Thyroid gland (tissue), 4 donors: ENCODE results near the gene CCL18. TPM values are rescaled to one million over a fixed set of nuclear protein-coding genes. Genes with fewer than 3 reads are reported as not detected.

Experiments used
- DNase-seq, 2 donors: peaks; one replicate each; pipeline ENCODE4 v3.0.0-alpha.2; 2019
- H3K27ac ChIP-seq, 3 donors: fragments of 200-600 bp; sonication (generic); 1 replicate in 2 of 3; 2 replicates in 1 of 3; pipeline ENCODE4 v1.5.1; 2016 to 2019; ENCODE audit warnings: mild to moderate bottlenecking in 1 of 3, moderate library complexity in 1 of 3
- H3K27me3 ChIP-seq: fragments of 200-600 bp; sonication (generic); one replicate; pipeline ENCODE4 v1.5.1; 2019
- H3K36me3 ChIP-seq, 2 donors: fragments of 200-600 bp; sonication (generic); one replicate each; pipeline ENCODE4 v1.5.1; 2016 to 2019
- H3K4me1 ChIP-seq, 2 donors: fragments of 200-600 bp; sonication (generic); one replicate each; pipeline ENCODE4 v1.5.1; 2017 to 2019
- H3K4me3 ChIP-seq, 3 donors: fragments of 200-600 bp; sonication (generic); replicated peaks in 1 of 3; 1 replicate in 2 of 3; 2 replicates in 1 of 3; pipeline ENCODE4 v1.5.1; 2016; ENCODE audit warnings: mild to moderate bottlenecking in 1 of 3
- H3K9me3 ChIP-seq: fragments of 200-600 bp; sonication (generic); one replicate; pipeline ENCODE4 v1.5.1; 2017
- CTCF ChIP-seq, 6 experiments: fragments of 200-600 bp in 3 of 6; fragments of 450-650 bp in 3 of 6; sonication (generic) in 3 of 6; IDR thresholded peaks; one replicate each; pipeline ENCODE4 v1.5.1; 2016 to 2019; ENCODE audit warnings: antibody characterized with exemption in 6 of 6, mild to moderate bottlenecking in 2 of 6, inconsistent platforms in 1 of 6, moderate library complexity in 1 of 6
- POLR2A ChIP-seq, 2 donors: fragments of 450-650 bp; IDR thresholded peaks; one replicate each; pipeline ENCODE4 v1.6.1; 2017; ENCODE audit warnings: antibody characterized with exemption in 2 of 2, mild to moderate bottlenecking in 2 of 2, moderate library complexity in 1 of 2
- WGBS, 2 donors: methylation state at CpG; one replicate each; pipeline ENCODE4 v1.1.5; 2017; 5-methylcytosine and 5-hydroxymethylcytosine counted together
- intact Hi-C: fragments of 100-400 bp; cut with DNase I; formaldehyde crosslinking; loops from one replicate; pipeline ENCODE4 v1.15.1; 2023
- total RNA-seq, 4 donors: library from RNA; depleted of rRNA; stranded (reverse); fragments of >200 nt; gene quantifications; one replicate each; pipeline ENCODE4 v1.2.3, GENCODE V29; 2016

Gene CCL18
- total RNA-seq, 4 donors from 2014 or later, result 0.89 to 4.7 (median 2.5) TPM; not detected in 1

- no peaks in the 10 kb centered on the region for H3K36me3 ChIP-seq
- no peaks in the 10 kb centered on the region for H3K9me3 ChIP-seq
- no peaks in the 10 kb centered on the region for H3K4me1 ChIP-seq
- H3K4me3 ChIP-seq, result no peak overlapping the region
- 84 to 97% methylated on average over 7 of the region's 7 CpGs for WGBS, 2 donors
- intact Hi-C loops, result no loop called here
- no peak for DNase-seq
- TF ChIP-seq POLR2A (IDR thresholded peaks at IDR 0.05), result no peak
- no peak for TF ChIP-seq CTCF (IDR thresholded peaks at IDR 0.05)
- no peak overlapping the region for H3K27ac ChIP-seq
- H3K27me3 ChIP-seq, result no peaks in the 10 kb centered on the region
Observed at GRCh38 chr17:36059406-36059805, 4.7 kb upstream of the CCL18 start.

GRCh38 chr17:36060816-36061215, 3.3 kb upstream of the CCL18 start:
- Histone ChIP-seq H3K27ac (no peak overlapping the region), H3K36me3 (no peaks in the 10 kb centered on the region), H3K4me3 (no peak overlapping the region), H3K9me3 (no peaks in the 10 kb centered on the region), H3K27me3 (no peaks in the 10 kb centered on the region), H3K4me1 (no peaks in the 10 kb centered on the region)
- intact Hi-C loops, result no loop called here
- TF ChIP-seq CTCF (IDR thresholded peaks at IDR 0.05) (no peak), POLR2A (IDR thresholded peaks at IDR 0.05) (no peak)
- DNase-seq, result no peak
- WGBS, 2 donors, result 72 to 93% methylated on average over 2 of the region's 2 CpGs

DNA sequence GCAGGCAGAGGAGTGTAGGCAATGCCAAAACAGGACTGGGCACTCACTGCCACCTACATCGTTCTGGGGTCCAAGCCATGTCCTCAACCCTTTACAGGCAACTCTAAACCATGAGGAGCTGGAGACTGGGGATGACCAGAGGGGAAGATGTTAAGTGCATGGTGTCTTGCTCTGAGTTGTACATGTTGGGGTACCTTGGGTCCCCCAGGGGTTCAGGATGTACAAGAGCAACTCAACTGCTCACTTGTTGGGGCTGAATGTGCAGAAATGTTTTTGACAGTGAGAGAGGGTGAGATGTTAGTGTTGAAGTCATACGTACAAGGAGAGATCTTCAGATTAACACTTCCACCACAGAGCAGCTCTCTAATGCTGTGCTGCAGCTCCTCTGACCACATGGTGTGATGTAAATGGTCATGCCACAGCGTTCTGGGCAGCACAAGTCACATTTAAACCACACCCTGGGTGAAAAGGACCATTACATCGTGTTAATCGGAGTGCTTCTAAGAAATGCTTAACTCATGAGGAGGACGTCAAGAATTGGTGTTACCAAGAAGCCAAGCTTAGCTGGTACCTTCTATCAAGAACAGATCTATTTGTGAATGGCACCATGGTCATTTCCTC, 2.4 kb downstream of the CCL18 start:
- WGBS, 2 donors, result 84 to 92% methylated on average over 6 of the region's 6 CpGs
- Histone ChIP-seq H3K27ac (no peak overlapping the region), H3K4me1 (no peaks in the 10 kb centered on the region), H3K27me3 (no peaks in the 10 kb centered on the region), H3K36me3 (no peaks in the 10 kb centered on the region), H3K4me3 (no peak overlapping the region), H3K9me3 (no peaks in the 10 kb centered on the region)
- peak in 1 of 2 donors; percentile 5 for DNase-seq
- intact Hi-C loops, result no loop called here
- TF ChIP-seq POLR2A (IDR thresholded peaks at IDR 0.05), result no peak
- TF ChIP-seq CTCF (IDR thresholded peaks at IDR 0.05), result no peak

GRCh38 chr17:36068524-36068923, 4.5 kb downstream of the CCL18 start:
- no peak overlapping the region for H3K27ac ChIP-seq
- H3K36me3 ChIP-seq, result no peaks in the 10 kb centered on the region
- H3K27me3 ChIP-seq, result no peaks in the 10 kb centered on the region
- 77 to 81% methylated on average over 3 of the region's 3 CpGs for WGBS, 2 donors
- intact Hi-C loops, result no loop called here
- no peaks in the 10 kb centered on the region for H3K4me1 ChIP-seq
- DNase-seq, result no peak
- TF ChIP-seq POLR2A (IDR thresholded peaks at IDR 0.05) (no peak), CTCF (IDR thresholded peaks at IDR 0.05) (no peak)
- no peak overlapping the region for H3K4me3 ChIP-seq
- H3K9me3 ChIP-seq, result no peaks in the 10 kb centered on the region

DNA sequence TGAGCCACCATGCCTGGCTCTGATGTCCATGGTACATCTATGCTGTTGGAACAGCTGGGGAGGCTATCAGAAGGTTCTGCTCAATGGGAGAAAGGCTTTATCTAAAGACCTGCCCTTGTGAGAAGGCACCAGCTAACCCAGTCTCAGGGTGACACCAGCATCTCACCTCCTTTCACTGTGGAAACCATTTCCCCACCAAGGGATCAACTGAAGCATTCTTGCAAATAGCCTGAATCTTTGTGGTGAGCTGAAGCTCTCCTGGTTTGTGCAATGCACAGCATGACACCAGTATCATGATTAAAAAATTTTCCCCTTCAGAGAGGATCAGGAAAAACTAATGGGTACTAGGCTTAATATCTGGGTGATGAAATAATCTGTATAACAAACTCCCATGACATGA, 5.1 kb downstream of the CCL18 start:
- intact Hi-C loops, result no loop called here
- DNase-seq, result no peak
- no peaks in the 10 kb centered on the region for H3K27me3 ChIP-seq
- H3K4me3 ChIP-seq, result no peak overlapping the region
- TF ChIP-seq CTCF (IDR thresholded peaks at IDR 0.05) (no peak), POLR2A (IDR thresholded peaks at IDR 0.05) (no peak)
- H3K27ac ChIP-seq, result no peak overlapping the region
- H3K36me3 ChIP-seq, result no peaks in the 10 kb centered on the region
- no peaks in the 10 kb centered on the region for H3K4me1 ChIP-seq
- H3K9me3 ChIP-seq, result no peaks in the 10 kb centered on the region
